MCF 10A (cell line): ENCODE data around the gene DPM3. TPM values are rescaled to one million over a fixed set of nuclear protein-coding genes. Genes with fewer than 3 reads are reported as not detected.

Experiments used
- BruUV-seq: library from RNA; stranded (reverse); fragments of 400-500 nt; replicated peaks from 2 replicates; lab custom pipeline; 2021; lab: Mats Ljungman, UMichigan
- CTCF ChIA-PET: fragments of 300-600 bp; sonication (Branson Sonifier 250); formaldehyde crosslinking; extraction: SDS; loops from one replicate; lab custom pipeline; 2021; ENCODE audit warnings: antibody characterized with exemption, inconsistent platforms; lab: Yijun Ruan, JAX
- POLR2A ChIA-PET: fragments of 300-600, 350-650 bp; sonication (Branson Sonifier 250); formaldehyde crosslinking; extraction: SDS; loops from one replicate; lab custom pipeline; 2020; ENCODE audit warnings: antibody characterized with exemption, inconsistent platforms; lab: Yijun Ruan, JAX
- DNase-seq: peaks from one replicate; pipeline ENCODE4 v3.0.0-alpha.2; 2018; ENCODE audit not compliant: unreplicated experiment
- H3K27ac Mint-ChIP-seq: one replicate; pipeline ENCODE4 v1.8.0; 2022; ENCODE audit warnings: mild to moderate bottlenecking, low read depth, mixed read lengths; ENCODE audit not compliant: unreplicated experiment
- H3K27me3 Mint-ChIP-seq: one replicate; pipeline ENCODE4 v1.8.0; 2022; ENCODE audit warnings: mixed read lengths; ENCODE audit not compliant: insufficient read depth, unreplicated experiment
- H3K36me3 Mint-ChIP-seq: one replicate; pipeline ENCODE4 v1.8.0; 2022; ENCODE audit warnings: mild to moderate bottlenecking, moderate library complexity, mixed read lengths; ENCODE audit not compliant: insufficient read depth, unreplicated experiment
- H3K4me1 Mint-ChIP-seq: one replicate; pipeline ENCODE4 v1.8.0; 2022; ENCODE audit warnings: mixed read lengths; ENCODE audit not compliant: insufficient read depth, unreplicated experiment
- H3K4me3 Mint-ChIP-seq: one replicate; pipeline ENCODE4 v1.8.0; 2022; ENCODE audit warnings: mild to moderate bottlenecking, moderate library complexity, mixed read lengths; ENCODE audit not compliant: unreplicated experiment
- H3K9me3 Mint-ChIP-seq: one replicate; pipeline ENCODE4 v1.8.0; 2022; ENCODE audit warnings: mixed read lengths; ENCODE audit not compliant: unreplicated experiment
- CTCF ChIP-seq: fragments of 200-600 bp; IDR thresholded peaks from one replicate; pipeline ENCODE4 v1.8.0; 2022; ENCODE audit warnings: antibody characterized with exemption, mild to moderate bottlenecking; ENCODE audit not compliant: unreplicated experiment
- intact Hi-C: fragments of 100-400 bp; cut with micrococcal nuclease; formaldehyde crosslinking; loops from 2 replicates; pipeline ENCODE4 v1.14.1; 2022
- total RNA-seq: library from RNA; stranded (reverse); gene quantifications from 2 replicates; pipeline ENCODE4 v1.2.3, GENCODE V29; 2022

The DPM3 gene
- total RNA-seq, 1 experiment from 2014 or later = 86.4 TPM

- TF ChIP-seq CTCF = no peak
- Mint-ChIP-seq H3K9me3 (no peaks in the 10 kb centered on the region), H3K4me1 (peaks cover 42% of the 10 kb centered on the region), H3K27ac (peak overlapping the region; percentile 66), H3K27me3 (no peaks in the 10 kb centered on the region), H3K36me3 (peaks cover 32% of the 10 kb centered on the region), H3K4me3 (no peak overlapping the region)
- no peak for DNase-seq
- BruUV-seq = no TSS peak
- intact Hi-C loops = loop anchor here (5.0 kb wide), 2 partner anchors 202 to 418 kb away; partner anchors contain the start of genes CKS1B and SHC1
- POLR2A ChIA-PET = interaction anchor here (0.6 to 15.7 kb wide), 8 partner anchors 20 to 172 kb away, joined by 3 to 215 read pairs (median 5); partner anchors contain the start of genes MTX1, SCAMP3, SLC50A1 and ZBTB7B
- CTCF ChIA-PET = interaction anchor here (0.6 to 14.5 kb wide), 38 partner anchors 9 to 1510 kb away, joined by 3 to 380 read pairs (median 4); partner anchors contain the start of genes FLAD1 and THBS3
These were observed 34.3 kb upstream of the DPM3 start for GRCh38 chr1:155174324-155175280.

GRCh38 chr1:155173478-155174323 lies 33.4 kb upstream of the DPM3 start, which contains the start of gene TRIM46:
TSS of gene TRIM46 (plus strand) at chr1:155173849. CDS start at chr1:155173967, 118 bp downstream.
- BruUV-seq = no TSS peak
- Mint-ChIP-seq H3K4me1 (peaks cover 45% of the 10 kb centered on the region), H3K27ac (peak within 1 kb of the TSS; percentile 95), H3K36me3 (peaks cover 39% of the 10 kb centered on the region), H3K4me3 (peak within 1 kb of the TSS; percentile 87), H3K9me3 (no peaks in the 10 kb centered on the region), H3K27me3 (no peaks in the 10 kb centered on the region)
- ChIA-PET POLR2A (interaction anchor here (0.7 to 15.7 kb wide), 35 partner anchors 9 to 745 kb away, joined by 3 to 215 read pairs (median 7); partner anchors contain the start of genes DPM3, EFNA1, EFNA3 and MTX1), CTCF (interaction anchor here (0.6 to 14.5 kb wide), 52 partner anchors 9 to 586 kb away, joined by 3 to 380 read pairs (median 6); partner anchors contain the start of genes EFNA3, FLAD1, MTX1 and SLC50A1)
- no peak for DNase-seq
- intact Hi-C loops = loop anchor here (1.0 to 5.0 kb wide), 2 partner anchors 54 to 201 kb away; partner anchors contain the start of genes CKS1B and SHC1
- TF ChIP-seq CTCF = no peak

GRCh38 chr1:155172732-155173477 lies 32.6 kb upstream of the DPM3 start, which contains the start of gene KRTCAP2:
TSS of gene KRTCAP2 (minus strand) at chr1:155173304. CDS start at chr1:155173224, 80 bp downstream.
- no peaks in the 10 kb centered on the region for H3K27me3 Mint-ChIP-seq
- H3K9me3 Mint-ChIP-seq = no peaks in the 10 kb centered on the region
- peak; percentile 98 for DNase-seq
- peaks cover 46% of the 10 kb centered on the region for H3K4me1 Mint-ChIP-seq
- peak within 1 kb of the TSS; percentile 87 for H3K4me3 Mint-ChIP-seq
- no TSS peak for BruUV-seq
- peak; percentile 97 for TF ChIP-seq CTCF
- POLR2A ChIA-PET = interaction anchor here (0.6 to 15.7 kb wide), 39 partner anchors 9 to 744 kb away, joined by 3 to 215 read pairs (median 7); partner anchors contain the start of genes CKS1B, DPM3, EFNA1 and EFNA3
- peak within 1 kb of the TSS; percentile 95 for H3K27ac Mint-ChIP-seq
- CTCF ChIA-PET = interaction anchor here (0.6 to 14.5 kb wide), 58 partner anchors 9 to 695 kb away, joined by 3 to 380 read pairs (median 6); partner anchors contain the start of genes ADAM15, DPM3, EFNA3 and MTX1
- intact Hi-C loops = loop anchor here (1.0 to 5.0 kb wide), 2 partner anchors 54 to 201 kb away; partner anchors contain the start of genes CKS1B and SHC1
- H3K36me3 Mint-ChIP-seq = peaks cover 39% of the 10 kb centered on the region
